ENCODE results near the gene MAP4K3.
"Not testable (repeated sequence)": the region's sequence is repeated elsewhere in the genome, so short reads cannot be mapped to it uniquely, and the experiment has no call there.

Gene MAP4K3

DNA sequence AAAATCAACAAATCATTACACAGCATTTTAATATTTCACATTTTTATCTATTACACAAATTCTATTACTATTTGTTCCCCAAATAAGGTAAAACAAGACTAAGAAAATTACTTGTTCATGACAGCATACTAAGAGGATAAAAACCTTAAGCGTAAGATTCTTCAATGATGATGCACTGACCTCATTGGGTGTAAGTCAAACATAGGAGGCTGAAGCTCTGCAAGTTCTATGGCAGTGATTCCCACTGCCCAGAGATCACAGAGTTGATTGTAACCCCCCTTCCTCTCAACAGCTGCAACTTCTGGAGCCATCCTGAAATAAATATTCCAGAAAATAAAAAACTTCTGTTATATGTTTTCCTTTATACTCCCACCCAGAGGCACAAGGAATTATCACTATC, 111.1 kb downstream of the MAP4K3 start (continued):
- TF ChIP-seq ZNF146 (tag by site-specific recombination; IDR thresholded peaks at IDR 0.05) = no peak
- no peak for TF ChIP-seq ZNF624 (tag by site-specific recombination; IDR thresholded peaks at IDR 0.05)
- TF ChIP-seq ZNF169 (tag by site-specific recombination; IDR thresholded peaks at IDR 0.05) = no peak

GRCh38 chr2:39321056-39322035, 115.7 kb downstream of the MAP4K3 start:
- H3K4me1 ChIP-seq (ENCODE audit: control insufficient read depth, insufficient read depth, low read length); POLR2A ChIA-PET; H3K36me3 ChIP-seq (ENCODE audit: control insufficient read depth in 2 of 2, insufficient read depth in 1 of 2, low read length in 2 of 2); H3K4me3 ChIP-seq (ENCODE audit: low read depth, low read length); H3K27ac ChIP-seq (ENCODE audit: extremely low read depth, low read depth, low read length); CTCF ChIA-PET; H3K9me3 ChIP-seq (ENCODE audit: control insufficient read depth, insufficient read depth, low read depth, low read length): not testable (repeated sequence)

DNA sequence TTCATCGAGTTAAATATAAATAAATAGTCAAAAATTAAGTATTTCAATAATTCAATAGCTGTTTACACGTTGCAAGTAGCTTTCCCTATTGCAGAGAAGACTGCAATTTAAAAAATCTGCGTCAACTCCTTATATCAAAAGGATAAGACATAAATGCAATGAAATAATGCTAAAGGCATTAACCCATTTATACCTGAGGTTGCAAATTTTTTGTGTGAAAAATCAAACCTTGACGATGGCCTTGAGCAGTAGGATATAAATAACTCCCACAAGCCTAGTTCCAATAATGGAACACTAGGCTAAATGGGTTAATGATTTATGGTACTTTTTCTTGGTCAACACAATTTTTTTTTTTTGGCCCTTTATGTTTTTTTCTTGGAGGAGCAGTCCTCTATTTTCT, 116.9 kb downstream of the MAP4K3 start:
- Histone ChIP-seq H3K36me3 (ENCODE audit: control insufficient read depth in 2 of 2, insufficient read depth in 1 of 2, low read length in 2 of 2) (peaks cover 5 to 6% of the 10 kb centered on the region in 2 experiments; a peak in 2 of 3 replicates), H3K4me1 (ENCODE audit: control insufficient read depth, insufficient read depth, low read length) (no peaks in the 10 kb centered on the region), H3K9me3 (ENCODE audit: control insufficient read depth, insufficient read depth, low read depth, low read length) (no peaks in the 10 kb centered on the region), H3K4me3 (ENCODE audit: low read depth, low read length) (no peak overlapping the region), H3K27ac (ENCODE audit: extremely low read depth, low read depth, low read length) (no peak overlapping the region)
- ChIA-PET CTCF (interaction anchor here (0.6 kb wide), 1 partner anchor 19 kb away, joined by 3 read pairs; no protein-coding TSS in a partner anchor), POLR2A (no interaction called here)
- TF ChIP-seq, protein P1, sequence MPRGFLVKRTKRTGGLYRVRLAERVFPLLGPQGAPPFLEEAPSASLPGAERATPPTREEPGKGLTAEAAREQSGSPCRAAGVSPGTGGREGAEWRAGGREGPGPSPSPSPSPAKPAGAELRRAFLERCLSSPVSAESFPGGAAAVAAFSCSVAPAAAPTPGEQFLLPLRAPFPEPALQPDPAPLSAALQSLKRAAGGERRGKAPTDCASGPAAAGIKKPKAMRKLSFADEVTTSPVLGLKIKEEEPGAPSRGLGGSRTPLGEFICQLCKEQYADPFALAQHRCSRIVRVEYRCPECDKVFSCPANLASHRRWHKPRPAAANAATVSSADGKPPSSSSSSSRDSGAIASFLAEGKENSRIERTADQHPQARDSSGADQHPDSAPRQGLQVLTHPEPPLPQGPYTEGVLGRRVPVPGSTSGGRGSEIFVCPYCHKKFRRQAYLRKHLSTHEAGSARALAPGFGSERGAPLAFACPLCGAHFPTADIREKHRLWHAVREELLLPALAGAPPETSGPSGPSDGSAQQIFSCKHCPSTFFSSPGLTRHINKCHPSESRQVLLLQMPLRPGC (tag by site-specific recombination; IDR thresholded peaks at IDR 0.05) = no peak
- TF ChIP-seq ZNF398 (tag by site-specific recombination; IDR thresholded peaks at IDR 0.05) = no peak
- TF ChIP-seq ELK4 (IDR thresholded peaks at IDR 0.05; ENCODE audit: borderline replicate concordance, low read depth, low read length) = no peak
- no peak for TF ChIP-seq ZNF558 (tag by site-specific recombination; IDR thresholded peaks at IDR 0.05)
- TF ChIP-seq ZBTB7A (tag by site-specific recombination; IDR thresholded peaks at IDR 0.05; ENCODE audit: low read depth) = no peak
- TF ChIP-seq, protein P2, sequence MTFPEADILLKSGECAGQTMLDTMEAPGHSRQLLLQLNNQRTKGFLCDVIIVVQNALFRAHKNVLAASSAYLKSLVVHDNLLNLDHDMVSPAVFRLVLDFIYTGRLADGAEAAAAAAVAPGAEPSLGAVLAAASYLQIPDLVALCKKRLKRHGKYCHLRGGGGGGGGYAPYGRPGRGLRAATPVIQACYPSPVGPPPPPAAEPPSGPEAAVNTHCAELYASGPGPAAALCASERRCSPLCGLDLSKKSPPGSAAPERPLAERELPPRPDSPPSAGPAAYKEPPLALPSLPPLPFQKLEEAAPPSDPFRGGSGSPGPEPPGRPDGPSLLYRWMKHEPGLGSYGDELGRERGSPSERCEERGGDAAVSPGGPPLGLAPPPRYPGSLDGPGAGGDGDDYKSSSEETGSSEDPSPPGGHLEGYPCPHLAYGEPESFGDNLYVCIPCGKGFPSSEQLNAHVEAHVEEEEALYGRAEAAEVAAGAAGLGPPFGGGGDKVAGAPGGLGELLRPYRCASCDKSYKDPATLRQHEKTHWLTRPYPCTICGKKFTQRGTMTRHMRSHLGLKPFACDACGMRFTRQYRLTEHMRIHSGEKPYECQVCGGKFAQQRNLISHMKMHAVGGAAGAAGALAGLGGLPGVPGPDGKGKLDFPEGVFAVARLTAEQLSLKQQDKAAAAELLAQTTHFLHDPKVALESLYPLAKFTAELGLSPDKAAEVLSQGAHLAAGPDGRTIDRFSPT (tag by site-specific recombination; IDR thresholded peaks at IDR 0.05) = no peak
- TF ChIP-seq ZNF26 (tag by site-specific recombination; IDR thresholded peaks at IDR 0.05) = no peak
- TF ChIP-seq PATZ1 (tag by site-specific recombination; IDR thresholded peaks at IDR 0.05) = no peak
- no peak for TF ChIP-seq ZNF354C (tag by site-specific recombination; IDR thresholded peaks at IDR 0.05; ENCODE audit: borderline replicate concordance, low read depth)
- TF ChIP-seq, protein P3, sequence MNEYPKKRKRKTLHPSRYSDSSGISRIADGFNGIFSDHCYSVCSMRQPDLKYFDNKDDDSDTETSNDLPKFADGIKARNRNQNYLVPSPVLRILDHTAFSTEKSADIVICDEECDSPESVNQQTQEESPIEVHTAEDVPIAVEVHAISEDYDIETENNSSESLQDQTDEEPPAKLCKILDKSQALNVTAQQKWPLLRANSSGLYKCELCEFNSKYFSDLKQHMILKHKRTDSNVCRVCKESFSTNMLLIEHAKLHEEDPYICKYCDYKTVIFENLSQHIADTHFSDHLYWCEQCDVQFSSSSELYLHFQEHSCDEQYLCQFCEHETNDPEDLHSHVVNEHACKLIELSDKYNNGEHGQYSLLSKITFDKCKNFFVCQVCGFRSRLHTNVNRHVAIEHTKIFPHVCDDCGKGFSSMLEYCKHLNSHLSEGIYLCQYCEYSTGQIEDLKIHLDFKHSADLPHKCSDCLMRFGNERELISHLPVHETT (tag by site-specific recombination; IDR thresholded peaks at IDR 0.05) = no peak
- no peak for TF ChIP-seq IKZF3 (tag by site-specific recombination; IDR thresholded peaks at IDR 0.05)
- TF ChIP-seq YY2 (tag by site-specific recombination; IDR thresholded peaks at IDR 0.05) = no peak
- TF ChIP-seq ZNF830 (tag by site-specific recombination; IDR thresholded peaks at IDR 0.05; ENCODE audit: low read depth) = no peak
- TF ChIP-seq ZNF146 (tag by site-specific recombination; IDR thresholded peaks at IDR 0.05) = no peak
- TF ChIP-seq ZEB2 (tag by site-specific recombination; IDR thresholded peaks at IDR 0.05) = no peak
- TF ChIP-seq ZNF629 (tag by site-specific recombination; IDR thresholded peaks at IDR 0.05) = no peak
